Neural cell (in vitro differentiated cells): ENCODE results near the gene PRXL2A. TPM values are rescaled to one million over a fixed set of nuclear protein-coding genes. Genes with fewer than 3 reads are reported as not detected.

Experiments used
- H2AFZ ChIP-seq: fragments of 200-600, 300-800 bp; sonication (generic), shearing (Covaris generic); 2 replicates; pipeline ENCODE4 v1.6.0; 2014; ENCODE audit warnings: low read depth, mild to moderate bottlenecking, antibody characterized with exemption, low read length, moderate library complexity
- H3F3A ChIP-seq: fragments of 200-600 bp; shearing (Covaris generic); 2 replicates; pipeline ENCODE4 v1.6.1; 2016; ENCODE audit warnings: mild to moderate bottlenecking, moderate library complexity, mixed read lengths, antibody characterized with exemption, low read length; ENCODE audit not compliant: insufficient read depth, poor library complexity, severe bottlenecking
- H3K27ac ChIP-seq: fragments of 200-600, 300-800 bp; sonication (generic), shearing (Covaris generic); 2 replicates; pipeline ENCODE4 v1.5.1; 2014; ENCODE audit warnings: mild to moderate bottlenecking, low read length, moderate library complexity
- H3K27me3 ChIP-seq: fragments of 300-800, 200-600 bp; sonication (generic), shearing (Covaris generic); 2 replicates; pipeline ENCODE4 v1.6.0; 2014; ENCODE audit warnings: mild to moderate bottlenecking, low read depth, low read length, moderate library complexity; ENCODE audit not compliant: insufficient read depth
- H3K36me3 ChIP-seq: fragments of 300-800, 200-600 bp; sonication (generic), shearing (Covaris generic); 2 replicates; pipeline ENCODE4 v1.5.1; 2014; ENCODE audit warnings: mild to moderate bottlenecking, antibody characterized with exemption, low read length, moderate library complexity; ENCODE audit not compliant: insufficient read depth
- H3K4me2 ChIP-seq: fragments of 300-800, 200-600 bp; sonication (generic), shearing (Covaris generic); 2 replicates; pipeline ENCODE4 v1.6.0; 2014; ENCODE audit warnings: mild to moderate bottlenecking, low read length
- H3K4me3 ChIP-seq: fragments of 300-800, 200-600 bp; sonication (generic), shearing (Covaris generic); 2 replicates; pipeline ENCODE4 v1.5.1; 2014; ENCODE audit warnings: mild to moderate bottlenecking, low read length, moderate library complexity
- H3K79me2 ChIP-seq: fragments of 200-600 bp; shearing (Covaris generic); replicated peaks from 2 replicates; pipeline ENCODE4 v1.6.0; 2014; ENCODE audit warnings: mild to moderate bottlenecking, low read length, moderate library complexity; ENCODE audit not compliant: insufficient read depth
- H3K9ac ChIP-seq: fragments of 300-800, 200-600 bp; sonication (generic), shearing (Covaris generic); 2 replicates; pipeline ENCODE4 v1.6.1; 2016; ENCODE audit warnings: mild to moderate bottlenecking, low read length, mixed read lengths
- H3K9me2 ChIP-seq: fragments of 200-600 bp; shearing (Covaris generic); 2 replicates; pipeline ENCODE4 v1.6.1; 2016; ENCODE audit warnings: mild to moderate bottlenecking, low read length, mixed read lengths; ENCODE audit not compliant: insufficient read depth
- H3K9me3 ChIP-seq: fragments of 200-600, 300-800 bp; sonication (generic), shearing (Covaris generic); 2 replicates; pipeline ENCODE4 v1.6.1; 2016; ENCODE audit warnings: mild to moderate bottlenecking, mixed run types, low read length, moderate library complexity, mixed read lengths
- H4K20me1 ChIP-seq: fragments of 200-600 bp; shearing (Covaris generic); 2 replicates; pipeline ENCODE4 v1.6.1; 2016; ENCODE audit warnings: mild to moderate bottlenecking, mixed run types; ENCODE audit not compliant: insufficient read depth
- CTCF ChIP-seq: fragments of 450-650 bp; IDR thresholded peaks from 2 replicates; pipeline ENCODE4 v1.5.1; 2014; ENCODE audit warnings: antibody characterized with exemption, mild to moderate bottlenecking, moderate library complexity; ENCODE audit not compliant: poor library complexity, severe bottlenecking
- EP300 ChIP-seq: fragments of 450-650 bp; conservative IDR thresholded peaks from 2 replicates; pipeline ENCODE4 v1.6.1; 2014; ENCODE audit warnings: antibody characterized with exemption, mild to moderate bottlenecking, moderate library complexity; ENCODE audit not compliant: poor library complexity, severe bottlenecking
- EZH2 ChIP-seq: fragments of 200-600, 300-800 bp; shearing (Covaris generic), sonication (generic); IDR thresholded peaks from 2 replicates; pipeline ENCODE4 v1.6.1; 2014; ENCODE audit warnings: antibody characterized with exemption, low read length, borderline replicate concordance, mild to moderate bottlenecking; ENCODE audit not compliant: insufficient read depth, poor library complexity, severe bottlenecking
- MXI1 ChIP-seq: fragments of 450-650 bp; conservative IDR thresholded peaks from 2 replicates; pipeline ENCODE4 v1.6.1; 2014; ENCODE audit warnings: antibody characterized with exemption, mild to moderate bottlenecking; ENCODE audit not compliant: poor library complexity, severe bottlenecking
- POLR2AphosphoS5 ChIP-seq: IDR thresholded peaks from 2 replicates; pipeline ENCODE4 v1.6.1; 2012
- RAD21 ChIP-seq: fragments of 450-650 bp; conservative IDR thresholded peaks from 2 replicates; pipeline ENCODE4 v1.6.1; 2014; ENCODE audit warnings: antibody characterized with exemption, mild to moderate bottlenecking, moderate library complexity
- SMC3 ChIP-seq: fragments of 450-650 bp; conservative IDR thresholded peaks from 2 replicates; pipeline ENCODE4 v1.6.1; 2014; ENCODE audit warnings: antibody characterized with exemption, mild to moderate bottlenecking, moderate library complexity; ENCODE audit not compliant: poor library complexity
- TAF1 ChIP-seq: IDR thresholded peaks from 2 replicates; pipeline ENCODE4 v1.6.1; 2012; ENCODE audit warnings: low read depth
- polyA plus RNA-seq: library from polyadenylated mRNA; depleted of rRNA; stranded (reverse); fragments of >200 nt; gene quantifications from 2 replicates; pipeline ENCODE4 v1.2.3, GENCODE V29; 2014
- TF ChIP-seq, protein P1 (sequence below): IDR thresholded peaks from 2 replicates; pipeline ENCODE4 v1.6.1; 2012; ENCODE audit warnings: borderline replicate concordance

Gene PRXL2A
- polyA plus RNA-seq, 1 donor from 2014 or later = 60.5 TPM

GRCh38 chr10:80365510-80365909 lies 42.8 kb upstream of the PRXL2A start:
- no peaks in the 10 kb centered on the region for H3K27me3 ChIP-seq

GRCh38 chr10:80371467-80371866 lies 36.9 kb upstream of the PRXL2A start:
- Histone ChIP-seq H3K4me3 (no peak overlapping the region), H3K27me3 (no peaks in the 10 kb centered on the region), H3K9me2 (no peaks in the 10 kb centered on the region), H3K9me3 (peaks cover 7% of the 10 kb centered on the region), H3K4me2 (no peak overlapping the region), H3F3A (no peaks in the 10 kb centered on the region), H2AFZ (no peak overlapping the region), H3K36me3 (no peaks in the 10 kb centered on the region), H3K27ac (no peak overlapping the region), H3K9ac (no peak overlapping the region), H3K79me2 (no peaks in the 10 kb centered on the region), H4K20me1 (no peaks in the 10 kb centered on the region)
- TF ChIP-seq EP300 (no peak), POLR2AphosphoS5 (no peak), EZH2 (no peak), TAF1 (no peak), SMC3 (no peak), MXI1 (no peak), RAD21 (no peak), CTCF (no peak)
- TF ChIP-seq, protein P1, sequence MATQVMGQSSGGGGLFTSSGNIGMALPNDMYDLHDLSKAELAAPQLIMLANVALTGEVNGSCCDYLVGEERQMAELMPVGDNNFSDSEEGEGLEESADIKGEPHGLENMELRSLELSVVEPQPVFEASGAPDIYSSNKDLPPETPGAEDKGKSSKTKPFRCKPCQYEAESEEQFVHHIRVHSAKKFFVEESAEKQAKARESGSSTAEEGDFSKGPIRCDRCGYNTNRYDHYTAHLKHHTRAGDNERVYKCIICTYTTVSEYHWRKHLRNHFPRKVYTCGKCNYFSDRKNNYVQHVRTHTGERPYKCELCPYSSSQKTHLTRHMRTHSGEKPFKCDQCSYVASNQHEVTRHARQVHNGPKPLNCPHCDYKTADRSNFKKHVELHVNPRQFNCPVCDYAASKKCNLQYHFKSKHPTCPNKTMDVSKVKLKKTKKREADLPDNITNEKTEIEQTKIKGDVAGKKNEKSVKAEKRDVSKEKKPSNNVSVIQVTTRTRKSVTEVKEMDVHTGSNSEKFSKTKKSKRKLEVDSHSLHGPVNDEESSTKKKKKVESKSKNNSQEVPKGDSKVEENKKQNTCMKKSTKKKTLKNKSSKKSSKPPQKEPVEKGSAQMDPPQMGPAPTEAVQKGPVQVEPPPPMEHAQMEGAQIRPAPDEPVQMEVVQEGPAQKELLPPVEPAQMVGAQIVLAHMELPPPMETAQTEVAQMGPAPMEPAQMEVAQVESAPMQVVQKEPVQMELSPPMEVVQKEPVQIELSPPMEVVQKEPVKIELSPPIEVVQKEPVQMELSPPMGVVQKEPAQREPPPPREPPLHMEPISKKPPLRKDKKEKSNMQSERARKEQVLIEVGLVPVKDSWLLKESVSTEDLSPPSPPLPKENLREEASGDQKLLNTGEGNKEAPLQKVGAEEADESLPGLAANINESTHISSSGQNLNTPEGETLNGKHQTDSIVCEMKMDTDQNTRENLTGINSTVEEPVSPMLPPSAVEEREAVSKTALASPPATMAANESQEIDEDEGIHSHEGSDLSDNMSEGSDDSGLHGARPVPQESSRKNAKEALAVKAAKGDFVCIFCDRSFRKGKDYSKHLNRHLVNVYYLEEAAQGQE = no peak

More at GRCh38 chr10:80365510-80365909, 42.8 kb upstream of the PRXL2A start:
- TF ChIP-seq SMC3 (no peak), RAD21 (no peak)
- Histone ChIP-seq H3K36me3 (no peaks in the 10 kb centered on the region), H4K20me1 (no peaks in the 10 kb centered on the region), H3F3A (no peaks in the 10 kb centered on the region), H3K9ac (no peak overlapping the region), H3K4me3 (no peak overlapping the region), H3K9me2 (no peaks in the 10 kb centered on the region), H3K27ac (no peak overlapping the region), H2AFZ (no peak overlapping the region), H3K4me2 (no peak overlapping the region), H3K9me3 (peaks cover 7% of the 10 kb centered on the region), H3K79me2 (no peaks in the 10 kb centered on the region)

GRCh38 chr10:80372675-80373074 lies 35.7 kb upstream of the PRXL2A start:
- no peaks in the 10 kb centered on the region for H3K79me2 ChIP-seq
- H4K20me1 ChIP-seq = no peaks in the 10 kb centered on the region
- no peak overlapping the region for H3K27ac ChIP-seq
- H3K9me3 ChIP-seq = peaks cover under 1% of the 10 kb centered on the region
- H3K9ac ChIP-seq = no peak overlapping the region
- no peaks in the 10 kb centered on the region for H3F3A ChIP-seq
- no peak overlapping the region for H2AFZ ChIP-seq
- H3K9me2 ChIP-seq = no peaks in the 10 kb centered on the region
- TF ChIP-seq TAF1 = no peak
- no peak for TF ChIP-seq POLR2AphosphoS5
- TF ChIP-seq EP300 = no peak
- TF ChIP-seq RAD21 = no peak
- TF ChIP-seq, protein P1 = no peak
- no peak for TF ChIP-seq MXI1
- no peak for TF ChIP-seq EZH2
- H3K36me3 ChIP-seq = no peaks in the 10 kb centered on the region
- H3K4me2 ChIP-seq = no peak overlapping the region
- no peak overlapping the region for H3K4me3 ChIP-seq
- H3K27me3 ChIP-seq = no peaks in the 10 kb centered on the region
